K562 (cell line): ENCODE data around the gene AP2S1. TPM values are rescaled to one million over a fixed set of nuclear protein-coding genes. Genes with fewer than 3 reads are reported as not detected.

ENCODE experiments used
- CBX5 ChIP-seq: IDR thresholded peaks from 2 replicates; pipeline ENCODE4 v1.6.1; 2014; ENCODE audit warnings: low read depth, borderline replicate concordance
- CEBPG ChIP-seq, 3 experiments: fragments of 200-800 bp in 1 of 3; sonication (Bioruptor generic) in 1 of 3; sonication (generic) in 1 of 3; formaldehyde crosslinking in 1 of 3; IDR thresholded peaks in 2 of 3; conservative IDR thresholded peaks in 1 of 3; 2 replicates each; pipeline versions ENCODE4 v1.6.1 to v1.8.0; 2016 to 2022; ENCODE audit warnings: missing compliant biosample characterization in 2 of 3, missing genetic modification characterization in 2 of 3, mild to moderate bottlenecking in 1 of 3, missing genetic modification reagents in 1 of 3
- CREB1 ChIP-seq, 2 experiments: sonication (generic) in 1 of 2; formaldehyde crosslinking in 1 of 2; IDR thresholded peaks; 2 replicates each; pipeline versions ENCODE4 v1.6.1 to v1.8.0; 2012 to 2022; ENCODE audit warnings: inconsistent platforms in 1 of 2, mild to moderate bottlenecking in 1 of 2, missing genetic modification reagents in 1 of 2, moderate library complexity in 1 of 2
- DIDO1 ChIP-seq: fragments of 450-650 bp; IDR thresholded peaks from 2 replicates; pipeline ENCODE4 v1.6.1; 2016; ENCODE audit warnings: low read depth, missing biosample characterization, missing genetic modification characterization
- DMBX1 ChIP-seq: fragments of 250-450 bp; sonication (Bioruptor Pico); IDR thresholded peaks from 2 replicates; pipeline ENCODE4 v1.8.0; 2022; ENCODE audit warnings: inconsistent platforms, mild to moderate bottlenecking, moderate library complexity, borderline replicate concordance
- E2F3 ChIP-seq: fragments of 250-450 bp; sonication (Bioruptor Pico); IDR thresholded peaks from 2 replicates; pipeline ENCODE4 v1.4.0; 2020; ENCODE audit warnings: mild to moderate bottlenecking
- ELF4 ChIP-seq: fragments of 450-650 bp; formaldehyde crosslinking; IDR thresholded peaks from 2 replicates; pipeline ENCODE4 v1.4.0; 2022; ENCODE audit warnings: missing genetic modification characterization
- ESRRB ChIP-seq: fragments of 250-450 bp; sonication (Bioruptor Pico); IDR thresholded peaks from 2 replicates; pipeline ENCODE4 v1.5.0; 2020; ENCODE audit warnings: mild to moderate bottlenecking, moderate library complexity, borderline replicate concordance
- HEY1 ChIP-seq: fragments of 250-450 bp; sonication (Bioruptor Pico); IDR thresholded peaks from 2 replicates; pipeline ENCODE4 v1.5.0; 2020; ENCODE audit warnings: mild to moderate bottlenecking, moderate library complexity, borderline replicate concordance
- IRF2 ChIP-seq: sonication (generic); formaldehyde crosslinking; IDR thresholded peaks from 2 replicates; pipeline ENCODE4 v1.8.1; 2022; ENCODE audit warnings: mild to moderate bottlenecking, missing genetic modification reagents
- JUNB ChIP-seq: fragments of 450-650 bp; formaldehyde crosslinking; conservative IDR thresholded peaks from 2 replicates; pipeline ENCODE4 v1.4.0; 2020; ENCODE audit warnings: mild to moderate bottlenecking
- KAT7 ChIP-seq: sonication (generic); formaldehyde crosslinking; IDR thresholded peaks from 2 replicates; pipeline ENCODE4 v1.8.0; 2022; ENCODE audit warnings: missing genetic modification reagents, mild to moderate bottlenecking, borderline replicate concordance
- KAT8 ChIP-seq: fragments of 450-650 bp; IDR thresholded peaks from 2 replicates; pipeline ENCODE4 v1.6.1; 2016; ENCODE audit warnings: low read depth, mild to moderate bottlenecking
- KDM5B ChIP-seq: fragments of 200-600 bp; sonication (generic); IDR thresholded peaks from 2 replicates; pipeline ENCODE4 v1.6.1; 2012; ENCODE audit warnings: low read depth, mild to moderate bottlenecking, moderate library complexity, low read length, control low read depth, inconsistent platforms; ENCODE audit not compliant: insufficient replicate concordance
- MTF1 ChIP-seq: fragments of 250-450 bp; sonication (Bioruptor Pico); IDR thresholded peaks from 2 replicates; pipeline ENCODE4 v1.9.0; 2021; ENCODE audit warnings: moderate library complexity, mild to moderate bottlenecking, inconsistent platforms, borderline replicate concordance
- NEUROD1 ChIP-seq: fragments of 150-350 bp; IDR thresholded peaks from 2 replicates; pipeline ENCODE4 v1.6.1; 2014; ENCODE audit warnings: borderline replicate concordance, low read length, low read depth; ENCODE audit not compliant: partially characterized antibody
- PRPF4 ChIP-seq: fragments of 200-400 bp; formaldehyde crosslinking; IDR thresholded peaks from one replicate; pipeline ENCODE4 v1.6.1; 2017; ENCODE audit warnings: low read length, low read depth, mild to moderate bottlenecking; ENCODE audit not compliant: insufficient read depth, poor library complexity, severe bottlenecking
- RNF219 ChIP-seq: fragments of 250-450 bp; sonication (Bioruptor Pico); IDR thresholded peaks from 2 replicates; pipeline ENCODE4 v1.5.0; 2022; ENCODE audit warnings: mild to moderate bottlenecking
- STAG1 ChIP-seq: sonication (generic); formaldehyde crosslinking; IDR thresholded peaks from 2 replicates; pipeline ENCODE4 v1.5.0; 2020; ENCODE audit warnings: missing genetic modification reagents, borderline replicate concordance
- STAT5A ChIP-seq: IDR thresholded peaks from 2 replicates; pipeline ENCODE4 v1.6.1; 2012; ENCODE audit warnings: low read length, inconsistent platforms, borderline replicate concordance
- TEAD4 ChIP-seq, 2 experiments: sonication (generic) in 1 of 2; formaldehyde crosslinking in 1 of 2; IDR thresholded peaks; 2 replicates each; pipeline versions ENCODE4 v1.6.1 to v1.8.0; 2012 to 2022; ENCODE audit warnings: borderline replicate concordance in 1 of 2, inconsistent platforms in 1 of 2, low read length in 1 of 2, mild to moderate bottlenecking in 1 of 2, missing genetic modification reagents in 1 of 2
- ZNF444 ChIP-seq: fragments of 250-450 bp; sonication (Bioruptor Pico); IDR thresholded peaks from 2 replicates; pipeline ENCODE4 v1.4.0; 2020; ENCODE audit warnings: mild to moderate bottlenecking, moderate library complexity
- ZNF449 ChIP-seq: fragments of 250-450 bp; sonication (Bioruptor Pico); IDR thresholded peaks from 2 replicates; pipeline ENCODE4 v1.8.0; 2022; ENCODE audit warnings: moderate library complexity, mild to moderate bottlenecking, inconsistent platforms
- ZNF707 ChIP-seq: fragments of 250-450 bp; sonication (Bioruptor Pico); conservative IDR thresholded peaks from 2 replicates; pipeline ENCODE4 v1.8.0; 2022; ENCODE audit warnings: inconsistent platforms, mild to moderate bottlenecking, moderate library complexity
- polyA plus RNA-seq, 8 experiments: library from polyadenylated mRNA; depleted of rRNA in 4 of 8; stranded (reverse) in 5 of 8; unstranded in 3 of 8; fragments of >200 nt; fragmentation: Nextera tagmentation in 2 of 8; fragmentation: Illumina TruSeq in 1 of 8; extraction: Ambion mirVana in 2 of 8; extraction: Trizol in 1 of 8; gene quantifications; 2 replicates each; pipeline versions ENCODE4 v1.2.1 to v1.2.3, GENCODE V29; 2011 to 2014; ENCODE audit warnings: inconsistent platforms in 1 of 8, missing spikeins in 1 of 8
- total RNA-seq, 7 experiments: library from RNA; depleted of rRNA in 6 of 7; stranded (reverse); fragments of >200 nt in 6 of 7; fragmentation: Illumina TruSeq in 2 of 7; extraction: Trizol in 2 of 7; gene quantifications; 2 replicates each; pipeline versions ENCODE4 v1.2.1 to v1.2.3, GENCODE V29; 2011 to 2021; ENCODE audit warnings: low replicate concordance in 1 of 7

Gene AP2S1
- total and polyA plus RNA-seq, 9 of the 15 experiments (the other 6 are each of a cell fraction or from before 2014, with no cell fraction given) = 32.4 to 294 (median 136) TPM

GRCh38 chr19:46860125-46860845 lies 9.6 kb upstream of the AP2S1 start (continued):
- TF ChIP-seq CREB1 (IDR thresholded peaks at IDR 0.05) (peak; percentile 38), CREB1 (CRISPR knock-in tag; IDR thresholded peaks at IDR 0.05) (peak; percentile 50; the same call in 1 of the 2 replicates), PRPF4 (peak; percentile 77), KAT8 (no peak), RNF219 (no peak), KDM5B (peak; percentile 71), ESRRB (no peak), IRF2 (CRISPR knock-in tag) (no peak), ZNF444 (CRISPR knock-in tag) (no peak), ELF4 (CRISPR knock-in tag) (no peak), DMBX1 (CRISPR knock-in tag) (peak; percentile 44), CBX5 (no peak), HEY1 (CRISPR knock-in tag) (no peak), ZNF449 (CRISPR knock-in tag) (no peak), E2F3 (CRISPR knock-in tag) (peak; percentile 72; the same call in 1 of the 2 replicates), CEBPG (CRISPR knock-in tag; IDR thresholded peaks at IDR 0.05) (no peak), CEBPG (tag; conservative IDR thresholded peaks at IDR 0.05 in 1 of 2, IDR thresholded peaks at IDR 0.05 in 1 of 2) (no peak), STAG1 (CRISPR knock-in tag) (no peak), KAT7 (CRISPR knock-in tag) (no peak), TEAD4 (IDR thresholded peaks at IDR 0.05; ENCODE audit: low read length) (no peak), TEAD4 (CRISPR knock-in tag; IDR thresholded peaks at IDR 0.05; ENCODE audit: borderline replicate concordance) (no peak), ZNF707 (CRISPR knock-in tag) (no peak), STAT5A (no peak), NEUROD1 (peak; percentile 57), DIDO1 (no peak), MTF1 (CRISPR knock-in tag) (no peak), JUNB (CRISPR knock-in tag) (no peak)
